Stimulated activated CD8-positive, alpha-beta memory T cell treated with anti-CD3 and anti-CD28 coated beads, Interleukin-12 subunit alpha, Interleukin-12 subunit beta, amount 100 ng/mL, for 24 hours (primary cell): ENCODE measurements around the gene RNF2.
"Not testable (repeated sequence)": the region's sequence is repeated elsewhere in the genome, so short reads cannot be mapped to it uniquely, and the experiment has no call there.

ENCODE experiments used
- DNase-seq: peaks from one replicate; pipeline ENCODE4 v3.0.0-alpha.2; 2020; ENCODE audit errors: extremely low read depth

Gene RNF2

DNA sequence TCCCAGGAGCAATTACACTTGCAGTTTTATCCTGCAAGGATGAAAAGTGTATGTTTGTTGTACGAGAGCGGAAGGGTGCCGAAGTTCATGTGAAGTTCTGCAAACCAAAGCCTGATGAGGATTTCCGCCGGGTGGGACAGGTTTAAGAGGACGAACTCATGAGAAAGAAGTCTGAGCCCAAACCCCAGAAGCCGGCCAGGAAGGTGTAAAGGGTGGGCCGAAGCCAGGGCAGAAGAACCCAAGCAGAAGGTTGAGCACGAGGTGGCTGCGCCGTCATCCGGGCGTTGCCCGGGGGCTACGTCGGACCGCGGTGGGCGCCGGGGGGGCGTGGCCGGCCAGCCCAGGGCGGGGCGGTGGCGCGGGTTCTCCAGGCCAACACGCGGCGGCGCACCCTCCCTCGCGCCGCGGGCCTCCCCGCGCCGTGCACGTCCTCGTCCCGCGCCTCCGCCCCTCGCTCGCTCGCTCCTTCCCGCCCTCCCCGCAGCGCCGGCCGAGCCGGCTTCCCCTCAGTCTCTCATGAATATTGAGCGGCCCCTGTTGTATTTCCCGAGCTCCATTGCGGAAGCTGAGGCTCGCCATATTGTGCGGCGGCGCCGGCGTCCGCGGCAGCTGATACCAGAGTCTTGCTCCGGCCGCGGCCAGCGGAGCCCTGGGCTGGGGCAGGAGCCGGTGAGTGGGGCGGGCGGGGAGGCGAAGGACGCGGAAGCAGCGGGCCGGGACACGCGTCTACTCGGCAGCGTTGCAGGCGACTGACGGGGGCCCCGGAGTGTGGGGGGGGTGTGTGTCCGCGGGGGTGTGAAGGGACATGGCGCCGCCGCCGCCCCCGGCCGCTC, at the start of gene RNF2:
Gene RNF2, plus strand, starts transcription at position 578 of the 833 bp plus-strand sequence. CDS start 41,996 bp downstream, outside the sequence.
- peak; percentile 61 for DNase-seq

DNA sequence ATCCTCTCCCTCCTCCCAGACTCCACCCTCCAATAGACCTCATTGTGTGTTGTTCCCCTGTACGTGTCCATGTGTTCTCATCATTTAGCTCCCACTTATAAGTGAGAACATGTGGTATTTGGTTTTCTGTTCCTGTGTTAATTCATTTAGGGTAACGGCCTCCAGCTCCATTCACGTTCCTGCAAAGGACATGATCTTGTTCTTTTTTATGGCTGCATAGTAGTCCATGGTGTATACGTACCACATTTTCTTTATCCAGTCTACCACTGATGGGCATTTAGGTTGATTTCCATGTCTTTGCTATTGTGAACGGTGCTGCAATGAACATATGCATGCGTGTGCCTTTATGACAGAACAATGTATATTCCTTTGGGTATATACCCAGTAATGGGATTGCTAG, 45.4 kb upstream of the RNF2 start:
- not testable (repeated sequence) for DNase-seq

DNA sequence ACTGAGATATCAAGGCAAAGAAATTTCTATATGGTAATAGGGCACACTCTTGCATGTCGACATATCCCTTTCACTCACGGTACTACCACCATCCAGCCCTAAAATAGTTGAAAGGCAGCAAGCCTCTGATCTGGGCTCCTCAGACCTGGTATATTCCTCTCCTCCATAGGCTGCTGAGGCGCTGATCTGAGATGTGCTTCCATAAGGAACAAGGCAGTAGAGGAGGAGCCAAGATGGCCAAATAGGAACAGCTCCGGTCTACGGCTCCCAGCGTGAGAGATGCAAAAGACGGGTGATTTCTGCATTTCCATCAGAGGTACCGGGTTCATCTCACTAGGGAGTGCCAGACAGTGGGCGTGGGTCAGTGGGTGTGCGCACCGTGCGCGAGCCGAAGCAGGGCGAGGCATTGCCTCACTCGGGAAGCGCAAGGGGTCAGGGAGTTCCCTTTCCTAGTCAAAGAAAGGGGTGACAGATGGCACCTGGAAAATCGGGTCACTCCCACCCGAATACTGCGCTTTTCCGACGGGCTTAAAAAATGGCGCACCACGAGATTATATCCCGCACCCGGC, 44.0 kb upstream of the RNF2 start:
- DNase-seq = not testable (repeated sequence)

DNA sequence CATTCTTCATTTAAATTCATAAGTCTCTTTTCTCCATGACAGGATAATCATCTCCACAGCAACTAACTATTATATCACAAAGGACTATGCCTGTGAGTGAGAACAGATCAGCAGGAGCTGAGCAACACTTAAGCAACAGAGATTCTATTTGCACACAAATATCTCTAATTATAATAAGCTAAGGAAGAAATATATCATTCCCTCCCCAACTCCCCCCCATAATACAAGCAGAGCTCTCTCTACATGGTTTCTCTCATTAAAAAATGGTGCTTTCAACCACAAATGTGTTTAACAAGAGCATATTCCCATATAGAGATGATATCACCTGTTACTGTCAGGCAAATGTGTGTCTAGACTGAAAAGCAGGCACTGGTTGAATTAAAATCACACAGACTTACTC, 36.5 kb upstream of the RNF2 start:
- no peak for DNase-seq

DNA sequence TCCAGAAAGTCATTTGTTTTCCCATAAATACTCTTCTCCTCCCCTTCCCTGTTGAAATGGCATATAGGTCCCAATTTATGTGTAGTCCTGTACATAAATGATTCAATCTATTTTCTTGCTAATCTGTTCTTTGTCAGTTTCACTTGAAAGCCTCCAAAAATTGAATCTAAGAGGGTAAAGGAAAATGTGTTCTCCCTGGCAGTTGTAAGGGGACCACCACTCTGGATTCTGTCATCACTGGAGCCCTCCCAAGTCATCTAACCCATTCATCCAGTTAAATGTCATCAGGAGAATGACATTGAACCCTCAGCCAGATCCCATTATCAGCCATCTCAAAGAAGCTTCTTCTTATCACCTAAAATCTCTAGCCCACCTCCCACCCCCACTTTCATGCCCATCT, 35.0 kb upstream of the RNF2 start:
- DNase-seq = no peak

DNA sequence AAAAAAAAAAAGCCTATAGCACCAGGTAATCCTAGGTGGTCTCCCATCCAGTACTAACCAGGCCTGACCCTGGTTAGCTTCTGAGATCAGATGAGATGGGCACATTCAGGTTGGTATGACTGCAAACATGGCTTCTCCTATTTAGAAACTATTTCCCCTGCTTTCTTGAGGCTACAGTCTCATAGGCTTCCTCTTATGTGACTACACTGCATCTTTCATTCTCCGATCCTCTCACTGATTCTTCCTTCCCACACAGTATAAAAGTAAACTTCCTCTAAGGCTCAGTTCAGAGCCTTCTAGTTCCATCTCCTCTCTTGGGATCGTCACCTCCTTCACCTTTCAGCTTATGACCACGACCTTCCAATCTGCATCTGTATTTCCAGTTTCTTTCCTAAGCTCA, 30.4 kb upstream of the RNF2 start:
- DNase-seq = no peak

DNA sequence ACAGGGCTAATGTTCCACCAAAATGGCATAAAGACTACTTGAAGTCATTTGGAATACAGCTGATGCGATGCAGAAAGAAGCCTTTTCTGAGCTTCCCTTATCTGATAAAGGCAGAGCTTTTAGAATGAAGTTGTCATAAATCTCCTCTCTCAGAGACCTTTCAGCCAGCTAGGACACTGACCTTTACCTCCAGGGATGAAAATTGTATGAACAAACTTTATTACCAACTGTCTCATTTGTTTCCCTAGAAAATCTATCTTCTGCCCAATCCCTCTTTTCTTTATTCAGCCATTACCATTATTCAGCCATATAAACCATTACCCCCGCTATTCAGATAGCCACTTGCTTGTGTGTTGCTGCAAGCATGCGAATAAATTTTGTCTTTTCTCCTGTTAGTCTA, 29.7 kb upstream of the RNF2 start:
- no peak for DNase-seq

DNA sequence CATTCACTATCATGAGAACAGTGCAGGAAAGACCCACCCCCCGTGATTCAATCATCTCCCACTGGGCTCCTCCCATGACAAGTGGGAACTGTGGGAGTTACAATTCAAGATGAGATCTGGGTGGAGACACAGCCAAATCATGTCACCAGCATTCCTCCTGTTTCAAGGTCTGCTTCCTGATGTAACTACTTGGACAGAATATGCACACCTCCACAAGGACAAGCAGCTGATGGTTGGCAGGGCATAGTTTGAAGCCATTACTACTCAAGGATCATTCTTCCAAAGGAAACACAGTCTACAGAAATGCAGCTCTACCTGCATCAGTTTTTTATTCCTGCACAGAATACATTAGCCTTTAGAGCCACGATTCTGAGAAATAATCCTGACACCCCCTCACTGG, 28.5 kb upstream of the RNF2 start:
- DNase-seq = no peak

DNA sequence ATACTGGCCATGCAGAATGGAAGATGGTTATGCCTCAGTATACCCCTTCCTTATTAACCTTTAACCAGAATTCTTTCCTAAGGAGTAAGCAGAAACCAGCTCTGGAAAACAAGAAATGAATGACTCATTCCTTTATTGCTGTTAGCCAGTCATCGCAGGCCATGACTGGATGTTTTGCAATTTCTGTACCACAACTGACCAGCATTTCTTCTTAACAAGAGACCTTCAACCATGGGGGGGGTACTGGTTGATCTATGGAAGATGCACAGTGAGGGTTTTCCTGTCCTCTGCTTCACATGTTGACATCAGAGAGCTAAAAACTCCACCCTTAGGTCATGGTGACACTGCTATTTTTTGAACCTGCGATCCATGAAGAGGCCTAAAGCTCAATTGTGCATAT, 28.0 kb upstream of the RNF2 start:
- DNase-seq = no peak

DNA sequence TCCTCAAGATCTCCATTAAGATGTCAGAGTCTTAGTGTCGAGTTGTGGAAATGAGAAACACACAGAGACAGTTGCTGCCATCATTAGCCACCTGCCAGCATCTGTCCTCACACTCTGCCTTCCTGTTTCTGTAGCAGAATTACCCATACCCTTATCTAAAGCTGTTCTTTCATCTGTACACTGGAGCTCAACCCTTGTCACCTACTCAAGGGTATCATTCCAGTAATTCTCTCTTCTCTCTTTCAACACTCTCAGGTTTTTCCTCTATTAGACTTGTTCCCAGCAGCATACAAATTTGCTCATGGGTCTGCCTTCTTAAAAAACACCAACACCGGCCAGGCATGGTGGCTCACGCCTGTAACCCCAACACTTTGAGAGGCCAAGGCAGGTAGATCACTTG, 27.4 kb upstream of the RNF2 start:
- DNase-seq = no peak

DNA sequence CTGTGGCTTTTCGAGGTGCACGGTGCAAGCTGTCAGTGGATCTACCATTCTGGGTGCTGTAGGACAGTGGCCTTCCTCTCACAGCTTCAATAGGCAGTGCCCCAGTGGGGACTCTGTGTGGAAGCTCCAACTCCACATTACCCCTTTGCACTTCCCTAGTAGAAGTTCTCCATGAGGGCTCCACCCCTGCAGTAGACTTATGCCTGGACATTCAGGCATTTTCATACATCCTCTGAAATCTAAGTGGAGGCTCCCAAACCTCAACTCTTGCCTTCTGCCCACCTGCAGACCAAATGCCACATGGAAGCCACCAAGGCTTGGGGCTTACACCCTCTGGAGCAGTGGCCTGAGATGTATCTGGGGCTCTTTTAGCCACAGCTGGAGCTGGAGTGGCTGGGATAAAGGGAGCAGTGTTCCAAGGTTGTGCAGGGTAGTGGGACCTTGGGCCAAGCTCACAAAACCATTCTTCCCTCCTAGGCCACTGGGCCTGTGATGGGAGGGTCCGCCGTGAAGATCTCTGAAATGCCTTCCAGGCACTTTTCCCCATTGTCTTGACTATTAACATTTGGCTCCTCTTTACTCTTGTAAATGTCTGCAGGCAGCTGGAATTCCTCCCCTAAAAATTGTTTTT, 18.0 kb upstream of the RNF2 start:
- DNase-seq = no peak

DNA sequence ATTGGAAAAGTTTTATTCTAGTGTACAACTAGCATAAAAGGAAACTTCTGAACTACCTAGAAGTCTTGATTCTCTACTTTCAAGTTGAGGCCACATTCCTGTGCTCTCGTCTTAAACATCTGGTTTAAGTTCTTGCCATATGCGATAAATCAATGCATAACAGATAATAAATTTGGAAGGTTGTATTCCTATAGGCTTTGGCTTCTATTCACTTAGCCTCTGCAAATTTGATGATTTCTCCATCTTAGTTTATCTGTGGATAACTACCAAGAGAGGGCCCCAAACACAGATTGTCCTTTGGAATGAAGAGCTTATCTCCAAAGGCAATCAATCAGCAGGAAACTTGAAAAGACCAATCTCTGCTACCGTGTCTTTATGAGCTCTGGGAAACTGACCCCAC, 11.7 kb upstream of the RNF2 start:
- no peak for DNase-seq

DNA sequence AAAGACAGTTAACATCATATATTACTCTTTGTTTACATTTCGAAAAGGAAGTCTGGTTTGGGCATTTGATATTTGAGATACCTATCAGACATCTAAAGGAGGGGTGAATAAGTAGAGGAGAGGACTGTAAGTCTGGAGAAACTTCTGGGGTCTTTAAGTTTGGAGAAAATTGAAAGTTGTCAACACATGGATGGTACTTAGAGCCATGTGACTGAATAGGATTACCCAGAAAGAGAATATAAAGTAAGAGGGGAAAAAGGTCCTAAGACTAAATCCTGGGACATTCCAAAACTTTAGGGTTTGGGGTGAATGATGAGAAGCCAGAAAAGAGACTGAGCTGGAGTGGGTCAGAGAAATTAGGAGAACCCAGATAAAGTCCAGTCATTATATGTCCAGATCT, 10.1 kb upstream of the RNF2 start:
- DNase-seq = no peak

DNA sequence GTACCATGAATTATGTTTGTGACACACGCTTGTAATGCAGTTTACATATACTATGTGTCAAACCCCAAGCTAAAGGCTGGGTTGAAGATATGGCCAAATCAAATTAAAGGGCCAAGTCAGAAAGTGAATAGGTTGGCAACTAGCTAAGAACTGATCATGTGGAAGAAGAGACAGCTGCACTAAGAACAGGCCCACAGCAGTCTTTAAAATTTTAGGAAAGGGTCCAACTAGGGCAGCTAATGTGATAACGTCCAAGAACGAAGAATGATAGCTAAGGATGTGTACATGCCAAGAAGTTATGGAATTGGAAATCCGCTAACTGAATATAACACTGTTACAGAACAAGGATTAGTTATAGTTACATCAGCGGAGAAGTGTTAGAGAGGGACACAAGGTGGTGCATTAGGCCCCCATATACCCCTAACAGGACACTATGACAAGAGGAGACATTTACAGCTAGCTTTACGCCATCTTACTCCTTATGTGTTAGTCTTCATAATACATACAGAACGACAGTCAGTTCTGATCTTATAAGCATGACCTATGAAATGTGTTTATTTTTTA, 6.5 kb upstream of the RNF2 start:
- no peak for DNase-seq

DNA sequence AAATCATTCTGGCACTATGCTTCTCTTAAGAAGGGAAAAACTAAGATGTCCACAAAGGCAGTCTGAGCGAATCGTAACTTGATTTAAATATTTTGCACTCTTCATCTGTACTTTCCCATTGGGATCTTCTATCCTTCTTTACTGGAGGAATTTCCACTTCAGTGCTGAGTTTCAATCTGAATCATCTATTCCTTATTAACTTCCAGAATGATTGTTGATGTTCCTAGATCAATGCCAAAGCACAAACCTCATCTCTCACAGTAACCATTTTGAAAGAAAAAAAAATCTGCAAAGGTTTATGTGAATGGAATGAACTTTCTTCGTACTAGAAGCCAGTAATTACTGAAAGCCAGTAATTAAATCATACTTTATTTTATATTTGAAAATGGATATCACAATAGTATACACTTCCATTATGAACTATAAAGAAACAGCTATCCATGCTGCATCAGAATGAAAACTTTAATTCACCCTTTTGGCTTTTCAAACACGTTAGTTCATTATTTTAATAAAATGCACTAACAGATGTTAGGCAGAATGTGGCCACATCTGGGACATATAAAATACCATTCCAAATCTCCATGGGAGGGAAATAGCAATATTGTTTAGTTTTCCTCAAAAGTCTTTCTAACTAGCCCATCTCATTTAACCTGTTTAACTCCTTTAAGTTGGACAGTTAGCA, 5.5 kb upstream of the RNF2 start:
- DNase-seq = no peak

DNA sequence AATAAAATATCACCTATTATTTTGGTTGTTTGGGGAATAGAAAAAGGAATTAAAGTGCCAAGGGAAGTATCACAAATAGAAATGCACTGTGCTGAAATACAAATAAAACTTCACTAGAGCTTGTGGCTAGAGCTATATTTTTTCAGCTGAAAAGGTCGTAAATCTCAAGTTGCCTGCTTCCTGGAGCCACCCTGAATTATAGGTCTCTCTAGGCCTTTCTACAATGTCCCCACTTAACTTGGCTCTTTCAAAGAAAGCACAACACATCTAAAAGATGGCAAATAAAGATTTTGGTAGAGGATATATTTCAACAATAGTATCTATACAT, 5.0 kb upstream of the RNF2 start:
- no peak for DNase-seq

DNA sequence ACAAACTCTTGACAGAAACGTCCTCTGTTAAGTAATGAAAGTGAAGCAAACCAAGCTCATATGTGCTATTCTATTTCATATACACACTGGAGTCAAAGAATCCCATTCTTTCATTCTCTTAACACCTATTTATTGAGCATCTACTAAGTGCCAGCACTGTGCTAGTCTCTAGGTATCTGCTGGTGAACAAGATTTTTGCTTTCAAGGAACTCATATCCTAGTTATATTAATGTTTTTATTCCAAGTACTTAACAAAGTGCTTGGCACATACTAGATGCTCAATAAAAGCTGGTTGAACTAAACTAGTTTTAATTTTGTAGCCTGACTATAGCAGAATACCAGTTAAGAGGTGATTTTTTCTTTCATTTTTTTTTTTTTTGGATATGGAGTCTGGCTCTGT, 3.6 kb upstream of the RNF2 start:
- DNase-seq = no peak

DNA sequence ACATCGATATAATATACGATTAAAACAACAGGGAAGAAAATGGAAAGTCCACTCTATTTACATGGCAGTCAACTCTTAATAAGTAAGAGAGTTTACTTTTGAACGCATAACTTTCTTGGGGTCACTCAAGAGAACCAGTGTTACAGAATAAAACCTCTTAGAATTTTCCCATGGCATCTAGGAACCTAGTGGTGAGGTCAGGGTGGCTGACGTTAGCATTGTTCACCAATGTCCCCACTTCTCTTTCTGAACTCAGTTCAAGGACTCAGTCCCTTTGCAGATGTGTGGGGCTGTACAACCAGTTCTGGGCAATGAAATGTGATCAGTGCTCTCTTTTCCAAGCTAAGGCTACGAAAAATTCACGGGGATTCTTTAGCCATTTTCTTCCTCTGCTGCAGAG, 2.6 kb upstream of the RNF2 start:
- DNase-seq = no peak

DNA sequence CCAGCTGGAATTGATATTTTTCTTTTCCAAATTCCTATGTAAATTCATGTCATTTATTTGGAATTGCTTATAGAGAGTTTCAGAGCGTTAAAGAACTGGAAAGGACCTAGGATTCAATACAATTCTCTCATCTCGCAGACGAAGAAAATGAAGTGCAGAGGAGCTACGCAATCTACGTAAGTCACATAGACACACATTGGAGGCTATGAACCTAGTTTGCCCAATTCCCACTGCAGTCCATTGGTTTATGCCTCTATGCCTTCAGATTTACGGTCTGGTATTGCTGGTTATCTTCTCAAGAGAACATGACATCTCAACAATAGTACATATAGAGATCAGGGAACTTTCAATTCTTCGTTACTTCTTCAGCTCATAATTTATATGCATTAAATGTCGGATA, 971 bp upstream of the RNF2 start:
- DNase-seq = no peak

DNA sequence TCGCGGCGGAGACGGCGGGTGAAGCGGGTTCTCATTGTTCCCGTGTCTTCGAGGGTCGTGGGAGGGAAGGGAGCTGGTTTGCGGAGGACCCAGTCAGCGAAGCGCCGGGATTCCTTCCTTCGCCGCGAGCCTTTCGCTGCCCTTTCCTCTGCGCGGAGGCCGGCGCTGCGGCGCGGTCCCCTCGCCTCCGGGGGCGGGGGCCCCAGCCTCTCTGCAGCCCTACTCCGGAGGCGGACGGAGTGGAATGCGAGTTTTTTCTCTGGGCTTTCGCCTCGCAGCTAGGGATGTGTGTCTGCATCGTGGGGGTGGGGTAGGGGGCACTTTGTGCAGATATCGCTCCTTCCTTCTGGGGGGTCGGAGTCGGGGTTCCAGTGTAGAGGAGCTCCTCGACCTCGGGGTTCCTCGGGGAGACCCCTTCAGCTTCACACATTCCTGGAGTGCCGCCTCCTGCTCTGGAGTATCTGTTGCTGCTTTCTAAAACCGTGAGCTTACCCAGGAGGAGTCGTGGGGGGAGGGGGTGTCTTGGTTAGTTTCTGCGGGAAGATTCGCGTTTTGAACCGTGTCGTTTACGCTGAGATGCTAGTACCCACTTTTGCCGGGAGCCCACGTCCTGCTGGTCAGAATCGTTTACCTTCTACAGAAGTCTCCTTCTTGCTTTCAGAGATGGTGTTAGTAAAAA, 595 bp downstream of the RNF2 start:
- no peak for DNase-seq

DNA sequence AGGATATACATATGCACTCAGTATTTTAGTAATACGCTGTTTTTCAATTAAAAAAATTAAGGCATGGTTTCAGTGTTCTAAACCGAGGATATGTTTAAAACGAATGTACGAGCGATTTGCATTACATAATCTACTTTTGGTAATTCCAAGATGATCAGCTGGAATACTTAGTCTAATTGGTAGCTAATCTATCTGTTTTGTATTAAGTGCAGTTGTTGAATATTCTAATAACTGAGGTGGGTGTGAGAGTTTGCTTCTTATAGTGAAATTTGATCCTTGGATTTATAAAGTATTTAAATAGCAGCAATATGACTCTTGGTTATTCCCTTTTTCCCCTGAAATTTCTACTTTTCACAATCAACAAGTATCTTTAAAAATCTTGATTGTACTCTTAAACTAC, 1.3 kb downstream of the RNF2 start:
- no peak for DNase-seq

DNA sequence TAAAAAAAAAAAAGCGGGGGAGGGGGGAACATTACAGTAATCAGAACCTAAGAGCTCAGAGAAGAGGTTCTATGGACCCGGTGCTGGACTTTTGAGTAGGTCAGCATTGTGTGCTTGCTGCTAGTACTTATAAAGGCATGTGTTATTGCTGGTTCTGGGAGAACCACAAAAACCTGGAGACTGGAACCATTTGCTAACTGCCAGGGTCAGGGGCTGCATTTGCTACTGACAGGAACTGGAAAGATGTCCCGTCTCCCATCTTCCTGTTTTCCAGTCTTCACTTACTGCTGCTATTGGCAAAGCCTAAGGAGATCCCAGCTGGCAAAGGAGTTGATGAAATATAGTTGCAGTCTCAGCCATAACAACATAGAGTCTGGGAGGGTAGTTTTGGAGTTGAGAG, 4.3 kb downstream of the RNF2 start:
- DNase-seq = no peak
